ENCODE results near the gene ZXDC. TPM values are rescaled to one million over a fixed set of nuclear protein-coding genes. Genes with fewer than 3 reads are reported as not detected.

Gene ZXDC
- total and polyA plus RNA-seq, 2 experiments from 2014 or later: 24.1 to 25.0 TPM

DNA sequence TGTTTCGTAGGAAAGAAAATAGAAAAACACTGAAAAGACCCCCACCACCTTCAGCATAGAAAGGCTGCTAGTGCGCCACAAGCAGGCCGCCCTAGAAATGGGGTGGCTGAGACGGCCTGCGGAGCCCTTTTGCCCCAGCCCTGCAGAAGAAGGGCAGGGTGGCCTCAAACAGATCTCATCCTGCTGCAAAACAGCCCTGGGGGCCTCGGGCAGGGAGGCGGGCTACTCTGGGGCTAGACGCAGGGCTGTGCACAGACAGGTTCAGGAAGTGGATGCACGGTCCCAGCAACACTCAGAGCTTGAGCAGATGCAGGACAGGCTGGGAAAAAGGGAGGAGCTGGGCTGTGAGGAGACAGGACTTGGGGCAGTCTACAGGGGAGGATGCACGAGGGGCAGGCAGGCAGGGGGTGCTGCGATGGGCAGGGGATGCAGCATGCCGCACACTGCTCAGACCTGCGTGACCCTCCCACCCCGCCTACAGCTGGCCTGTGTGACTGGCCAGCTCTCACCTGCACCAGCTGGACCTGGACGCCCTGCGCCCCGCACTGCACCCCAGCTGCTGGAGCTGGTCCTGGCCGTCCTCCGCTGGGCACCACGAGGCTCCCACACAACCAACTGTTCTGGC is 34.3 kb downstream of the ZXDC start:
- no peak overlapping the region for H3K27ac ChIP-seq
- TF ChIP-seq, protein P1, sequence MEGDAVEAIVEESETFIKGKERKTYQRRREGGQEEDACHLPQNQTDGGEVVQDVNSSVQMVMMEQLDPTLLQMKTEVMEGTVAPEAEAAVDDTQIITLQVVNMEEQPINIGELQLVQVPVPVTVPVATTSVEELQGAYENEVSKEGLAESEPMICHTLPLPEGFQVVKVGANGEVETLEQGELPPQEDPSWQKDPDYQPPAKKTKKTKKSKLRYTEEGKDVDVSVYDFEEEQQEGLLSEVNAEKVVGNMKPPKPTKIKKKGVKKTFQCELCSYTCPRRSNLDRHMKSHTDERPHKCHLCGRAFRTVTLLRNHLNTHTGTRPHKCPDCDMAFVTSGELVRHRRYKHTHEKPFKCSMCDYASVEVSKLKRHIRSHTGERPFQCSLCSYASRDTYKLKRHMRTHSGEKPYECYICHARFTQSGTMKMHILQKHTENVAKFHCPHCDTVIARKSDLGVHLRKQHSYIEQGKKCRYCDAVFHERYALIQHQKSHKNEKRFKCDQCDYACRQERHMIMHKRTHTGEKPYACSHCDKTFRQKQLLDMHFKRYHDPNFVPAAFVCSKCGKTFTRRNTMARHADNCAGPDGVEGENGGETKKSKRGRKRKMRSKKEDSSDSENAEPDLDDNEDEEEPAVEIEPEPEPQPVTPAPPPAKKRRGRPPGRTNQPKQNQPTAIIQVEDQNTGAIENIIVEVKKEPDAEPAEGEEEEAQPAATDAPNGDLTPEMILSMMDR (IDR thresholded peaks at IDR 0.05; ENCODE audit: poor library complexity): no peak
- TF ChIP-seq EZH2phosphoT487 (IDR thresholded peaks at IDR 0.05; ENCODE audit: low read depth, severe bottlenecking, unreplicated experiment) (no peak), EZH2 (IDR thresholded peaks at IDR 0.05; ENCODE audit: borderline replicate concordance) (no peak)
- no peaks in the 10 kb centered on the region for H3K36me3 ChIP-seq (replicated peaks; ENCODE audit: insufficient read depth, low read depth)
- H3K79me2 ChIP-seq: no peaks in the 10 kb centered on the region
- H3K9me2 ChIP-seq (replicated peaks; ENCODE audit: insufficient read depth): no peaks in the 10 kb centered on the region
- no peaks in the 10 kb centered on the region for H3K27me3 ChIP-seq
- H3K9me3 ChIP-seq (ENCODE audit: low read depth): no peaks in the 10 kb centered on the region
- no peak for DNase-seq (ENCODE audit: low spot score)
- H3K4me1 ChIP-seq (ENCODE audit: insufficient read depth): no peaks in the 10 kb centered on the region
- no peak overlapping the region for H2AFZ ChIP-seq
- H3K4me2 ChIP-seq: no peak overlapping the region
- no peaks in the 10 kb centered on the region for H4K20me1 ChIP-seq (ENCODE audit: insufficient read depth, poor library complexity, severe bottlenecking)
- no peak overlapping the region for H3K4me3 ChIP-seq
- 88% methylated on average over 16 of the region's 20 CpGs for WGBS (ENCODE audit: low lambda C conversion rate, missing lambda C conversion rate)

DNA sequence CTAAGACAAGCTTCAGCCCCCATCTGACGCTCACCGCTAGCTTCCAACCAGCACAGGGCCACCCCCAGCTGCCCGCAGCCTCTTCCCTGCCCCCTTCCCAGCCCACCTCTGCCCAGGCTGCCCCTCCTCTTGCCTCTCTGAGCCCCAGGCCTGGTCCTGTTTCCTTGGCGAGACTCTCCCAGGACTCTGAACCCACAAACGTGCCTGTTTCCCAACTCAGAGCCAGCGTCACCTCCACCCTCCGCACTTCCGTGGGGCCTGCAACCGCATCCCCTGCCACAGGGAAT is 35.0 kb downstream of the ZXDC start:
- 94% methylated on average over 9 of the region's 9 CpGs for WGBS (ENCODE audit: low lambda C conversion rate, missing lambda C conversion rate)
- no peaks in the 10 kb centered on the region for H4K20me1 ChIP-seq (ENCODE audit: insufficient read depth, poor library complexity, severe bottlenecking)
- H3K36me3 ChIP-seq (replicated peaks; ENCODE audit: insufficient read depth, low read depth): no peaks in the 10 kb centered on the region

DNA sequence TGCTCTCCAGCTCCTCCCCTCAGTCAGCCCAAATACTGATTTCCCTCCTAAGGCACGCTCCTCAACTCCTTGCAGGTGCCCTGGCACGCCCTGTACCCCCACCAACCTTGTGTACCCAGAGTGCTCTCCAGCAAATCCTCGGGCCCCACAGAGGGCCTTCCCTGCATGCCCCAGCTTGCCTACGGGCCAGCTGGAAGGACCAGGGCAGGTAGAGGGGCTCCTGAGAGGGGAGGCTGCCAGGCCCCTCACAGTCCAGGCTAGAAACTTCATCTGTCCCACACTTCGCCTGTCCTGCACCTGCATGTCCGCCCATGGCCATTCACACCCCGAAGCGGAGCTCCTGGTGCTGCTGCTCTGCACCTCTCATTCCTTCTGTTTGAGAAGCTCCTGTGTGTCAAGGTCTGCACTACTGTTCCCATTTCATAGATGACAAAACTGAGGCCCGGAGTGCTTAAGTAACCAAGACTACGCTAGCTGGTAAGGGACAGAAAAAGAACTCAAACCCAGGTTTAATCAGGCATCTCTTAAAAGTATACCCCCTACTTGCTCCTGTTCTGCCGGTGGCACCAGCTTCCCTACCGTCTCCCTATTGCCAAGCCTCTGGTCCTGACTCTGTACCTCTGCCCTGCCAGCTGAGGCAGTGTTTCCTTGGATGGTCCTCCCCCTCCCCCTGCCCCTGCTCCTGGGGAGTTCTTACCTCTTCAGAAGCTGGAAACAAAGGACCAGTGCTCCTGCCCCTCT is 35.6 kb downstream of the ZXDC start:
- no peak overlapping the region for H3K27ac ChIP-seq
- no peaks in the 10 kb centered on the region for H4K20me1 ChIP-seq (ENCODE audit: insufficient read depth, poor library complexity, severe bottlenecking)
- no peak overlapping the region for H3K4me2 ChIP-seq
- WGBS (ENCODE audit: low lambda C conversion rate, missing lambda C conversion rate): 90% methylated on average over 12 of the region's 12 CpGs
- no peak overlapping the region for H3K4me3 ChIP-seq
- H3K9me2 ChIP-seq (replicated peaks; ENCODE audit: insufficient read depth): no peaks in the 10 kb centered on the region
- DNase-seq (ENCODE audit: low spot score): no peak
- no peaks in the 10 kb centered on the region for H3K4me1 ChIP-seq (ENCODE audit: insufficient read depth)
- no peaks in the 10 kb centered on the region for H3K36me3 ChIP-seq (replicated peaks; ENCODE audit: insufficient read depth, low read depth)
- H3K79me2 ChIP-seq: no peaks in the 10 kb centered on the region
- H3K27me3 ChIP-seq: no peaks in the 10 kb centered on the region
- TF ChIP-seq, protein P1 (IDR thresholded peaks at IDR 0.05; ENCODE audit: poor library complexity): no peak
- TF ChIP-seq EZH2 (IDR thresholded peaks at IDR 0.05; ENCODE audit: borderline replicate concordance) (no peak), EZH2phosphoT487 (IDR thresholded peaks at IDR 0.05; ENCODE audit: low read depth, severe bottlenecking, unreplicated experiment) (no peak)
- H2AFZ ChIP-seq: no peak overlapping the region
- no peaks in the 10 kb centered on the region for H3K9me3 ChIP-seq (ENCODE audit: low read depth)

More for the DNA sequence above, 35.0 kb downstream of the ZXDC start:
- Histone ChIP-seq H3K4me3 (no peak overlapping the region), H3K79me2 (no peaks in the 10 kb centered on the region), H3K27ac (no peak overlapping the region), H3K27me3 (no peaks in the 10 kb centered on the region), H2AFZ (no peak overlapping the region), H3K4me1 (ENCODE audit: insufficient read depth) (no peaks in the 10 kb centered on the region), H3K4me2 (no peak overlapping the region), H3K9me3 (ENCODE audit: low read depth) (no peaks in the 10 kb centered on the region), H3K9me2 (replicated peaks; ENCODE audit: insufficient read depth) (no peaks in the 10 kb centered on the region)
- no peak for DNase-seq (ENCODE audit: low spot score)
- TF ChIP-seq EZH2 (IDR thresholded peaks at IDR 0.05; ENCODE audit: borderline replicate concordance): no peak
- TF ChIP-seq, protein P1 (IDR thresholded peaks at IDR 0.05; ENCODE audit: poor library complexity): no peak
- TF ChIP-seq EZH2phosphoT487 (IDR thresholded peaks at IDR 0.05; ENCODE audit: low read depth, severe bottlenecking, unreplicated experiment): no peak
